ENCODE results near the gene HGD. TPM values are rescaled to one million over a fixed set of nuclear protein-coding genes. Genes with fewer than 3 reads are reported as not detected.

Gene HGD
- total and polyA plus RNA-seq, 2 of the 13 experiments (the other 11 are each of a cell fraction or from before 2014, with no cell fraction given): 265 to 398 TPM

DNA sequence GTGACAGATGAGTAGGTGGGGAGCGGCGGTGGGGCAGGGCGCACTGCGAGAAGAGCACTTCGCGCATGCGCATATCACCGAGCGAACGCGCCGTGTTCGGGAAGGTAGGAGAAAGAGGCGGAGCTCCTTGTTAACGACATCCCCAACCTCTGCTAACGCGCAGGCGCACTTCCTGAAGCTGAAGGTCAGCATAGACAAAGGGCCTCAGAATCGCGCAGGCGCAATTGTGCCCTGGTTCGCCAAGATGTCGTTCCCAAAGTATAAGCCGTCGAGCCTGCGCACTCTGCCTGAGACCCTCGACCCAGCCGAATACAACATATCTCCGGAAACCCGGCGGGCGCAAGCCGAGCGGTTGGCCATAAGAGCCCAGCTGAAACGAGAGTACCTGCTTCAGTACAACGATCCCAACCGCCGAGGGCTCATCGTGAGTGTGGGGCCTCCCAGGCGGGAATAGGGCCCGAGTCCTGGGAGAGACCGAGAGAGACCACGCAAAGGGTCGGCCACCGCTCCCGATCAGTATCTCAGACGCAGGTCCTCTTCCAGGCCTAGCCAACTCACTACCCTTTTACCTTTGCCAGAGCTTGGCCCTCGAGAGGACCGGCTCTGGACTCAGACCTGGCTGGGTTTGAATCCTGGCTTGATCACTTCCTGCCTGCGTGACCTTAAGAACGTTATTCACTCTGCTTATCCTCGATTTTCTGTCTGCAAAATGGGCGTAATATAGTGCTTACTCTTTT lies 85.8 kb downstream of the HGD start, which contains the start of gene NDUFB4 (continued):
- TF ChIP-seq, protein P1, sequence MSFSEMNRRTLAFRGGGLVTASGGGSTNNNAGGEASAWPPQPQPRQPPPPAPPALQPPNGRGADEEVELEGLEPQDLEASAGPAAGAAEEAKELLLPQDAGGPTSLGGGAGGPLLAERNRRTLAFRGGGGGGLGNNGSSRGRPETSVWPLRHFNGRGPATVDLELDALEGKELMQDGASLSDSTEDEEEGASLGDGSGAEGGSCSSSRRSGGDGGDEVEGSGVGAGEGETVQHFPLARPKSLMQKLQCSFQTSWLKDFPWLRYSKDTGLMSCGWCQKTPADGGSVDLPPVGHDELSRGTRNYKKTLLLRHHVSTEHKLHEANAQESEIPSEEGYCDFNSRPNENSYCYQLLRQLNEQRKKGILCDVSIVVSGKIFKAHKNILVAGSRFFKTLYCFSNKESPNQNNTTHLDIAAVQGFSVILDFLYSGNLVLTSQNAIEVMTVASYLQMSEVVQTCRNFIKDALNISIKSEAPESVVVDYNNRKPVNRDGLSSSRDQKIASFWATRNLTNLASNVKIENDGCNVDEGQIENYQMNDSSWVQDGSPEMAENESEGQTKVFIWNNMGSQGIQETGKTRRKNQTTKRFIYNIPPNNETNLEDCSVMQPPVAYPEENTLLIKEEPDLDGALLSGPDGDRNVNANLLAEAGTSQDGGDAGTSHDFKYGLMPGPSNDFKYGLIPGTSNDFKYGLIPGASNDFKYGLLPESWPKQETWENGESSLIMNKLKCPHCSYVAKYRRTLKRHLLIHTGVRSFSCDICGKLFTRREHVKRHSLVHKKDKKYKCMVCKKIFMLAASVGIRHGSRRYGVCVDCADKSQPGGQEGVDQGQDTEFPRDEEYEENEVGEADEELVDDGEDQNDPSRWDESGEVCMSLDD (CRISPR knock-in tag; IDR thresholded peaks at IDR 0.05; ENCODE audit: borderline replicate concordance): no peak
- TF ChIP-seq ZC3H4 (CRISPR knock-in tag; IDR thresholded peaks at IDR 0.05; ENCODE audit: borderline replicate concordance) (no peak), SNRNP70 (IDR thresholded peaks at IDR 0.05; ENCODE audit: low read depth, low read length) (no peak), ZBTB38 (CRISPR knock-in tag; IDR thresholded peaks at IDR 0.05) (no peak; the same call in 1 of the 2 replicates), HMGA1 (CRISPR knock-in tag; conservative IDR thresholded peaks at IDR 0.05) (no peak), CREM (IDR thresholded peaks at IDR 0.05) (0 out of 2 replicates have a peak, but pooled peaks have one; percentile 7), CREM (CRISPR knock-in tag; IDR thresholded peaks at IDR 0.05) (no peak), MTA1 (CRISPR knock-in tag; IDR thresholded peaks at IDR 0.05; ENCODE audit: borderline replicate concordance) (no peak), GZF1 (CRISPR knock-in tag; IDR thresholded peaks at IDR 0.05) (peak; percentile 62; the same call in 1 of the 2 replicates)
- TF ChIP-seq, protein P2, sequence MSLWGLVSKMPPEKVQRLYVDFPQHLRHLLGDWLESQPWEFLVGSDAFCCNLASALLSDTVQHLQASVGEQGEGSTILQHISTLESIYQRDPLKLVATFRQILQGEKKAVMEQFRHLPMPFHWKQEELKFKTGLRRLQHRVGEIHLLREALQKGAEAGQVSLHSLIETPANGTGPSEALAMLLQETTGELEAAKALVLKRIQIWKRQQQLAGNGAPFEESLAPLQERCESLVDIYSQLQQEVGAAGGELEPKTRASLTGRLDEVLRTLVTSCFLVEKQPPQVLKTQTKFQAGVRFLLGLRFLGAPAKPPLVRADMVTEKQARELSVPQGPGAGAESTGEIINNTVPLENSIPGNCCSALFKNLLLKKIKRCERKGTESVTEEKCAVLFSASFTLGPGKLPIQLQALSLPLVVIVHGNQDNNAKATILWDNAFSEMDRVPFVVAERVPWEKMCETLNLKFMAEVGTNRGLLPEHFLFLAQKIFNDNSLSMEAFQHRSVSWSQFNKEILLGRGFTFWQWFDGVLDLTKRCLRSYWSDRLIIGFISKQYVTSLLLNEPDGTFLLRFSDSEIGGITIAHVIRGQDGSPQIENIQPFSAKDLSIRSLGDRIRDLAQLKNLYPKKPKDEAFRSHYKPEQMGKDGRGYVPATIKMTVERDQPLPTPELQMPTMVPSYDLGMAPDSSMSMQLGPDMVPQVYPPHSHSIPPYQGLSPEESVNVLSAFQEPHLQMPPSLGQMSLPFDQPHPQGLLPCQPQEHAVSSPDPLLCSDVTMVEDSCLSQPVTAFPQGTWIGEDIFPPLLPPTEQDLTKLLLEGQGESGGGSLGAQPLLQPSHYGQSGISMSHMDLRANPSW (CRISPR knock-in tag; IDR thresholded peaks at IDR 0.05; ENCODE audit: borderline replicate concordance): no peak
- TF ChIP-seq, protein P3, sequence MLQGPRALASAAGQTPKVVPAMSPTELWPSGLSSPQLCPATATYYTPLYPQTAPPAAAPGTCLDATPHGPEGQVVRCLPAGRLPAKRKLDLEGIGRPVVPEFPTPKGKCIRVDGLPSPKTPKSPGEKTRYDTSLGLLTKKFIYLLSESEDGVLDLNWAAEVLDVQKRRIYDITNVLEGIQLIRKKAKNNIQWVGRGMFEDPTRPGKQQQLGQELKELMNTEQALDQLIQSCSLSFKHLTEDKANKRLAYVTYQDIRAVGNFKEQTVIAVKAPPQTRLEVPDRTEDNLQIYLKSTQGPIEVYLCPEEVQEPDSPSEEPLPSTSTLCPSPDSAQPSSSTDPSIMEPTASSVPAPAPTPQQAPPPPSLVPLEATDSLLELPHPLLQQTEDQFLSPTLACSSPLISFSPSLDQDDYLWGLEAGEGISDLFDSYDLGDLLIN (CRISPR knock-in tag; IDR thresholded peaks at IDR 0.05; ENCODE audit: borderline replicate concordance): no peak
- TF ChIP-seq, protein P4, sequence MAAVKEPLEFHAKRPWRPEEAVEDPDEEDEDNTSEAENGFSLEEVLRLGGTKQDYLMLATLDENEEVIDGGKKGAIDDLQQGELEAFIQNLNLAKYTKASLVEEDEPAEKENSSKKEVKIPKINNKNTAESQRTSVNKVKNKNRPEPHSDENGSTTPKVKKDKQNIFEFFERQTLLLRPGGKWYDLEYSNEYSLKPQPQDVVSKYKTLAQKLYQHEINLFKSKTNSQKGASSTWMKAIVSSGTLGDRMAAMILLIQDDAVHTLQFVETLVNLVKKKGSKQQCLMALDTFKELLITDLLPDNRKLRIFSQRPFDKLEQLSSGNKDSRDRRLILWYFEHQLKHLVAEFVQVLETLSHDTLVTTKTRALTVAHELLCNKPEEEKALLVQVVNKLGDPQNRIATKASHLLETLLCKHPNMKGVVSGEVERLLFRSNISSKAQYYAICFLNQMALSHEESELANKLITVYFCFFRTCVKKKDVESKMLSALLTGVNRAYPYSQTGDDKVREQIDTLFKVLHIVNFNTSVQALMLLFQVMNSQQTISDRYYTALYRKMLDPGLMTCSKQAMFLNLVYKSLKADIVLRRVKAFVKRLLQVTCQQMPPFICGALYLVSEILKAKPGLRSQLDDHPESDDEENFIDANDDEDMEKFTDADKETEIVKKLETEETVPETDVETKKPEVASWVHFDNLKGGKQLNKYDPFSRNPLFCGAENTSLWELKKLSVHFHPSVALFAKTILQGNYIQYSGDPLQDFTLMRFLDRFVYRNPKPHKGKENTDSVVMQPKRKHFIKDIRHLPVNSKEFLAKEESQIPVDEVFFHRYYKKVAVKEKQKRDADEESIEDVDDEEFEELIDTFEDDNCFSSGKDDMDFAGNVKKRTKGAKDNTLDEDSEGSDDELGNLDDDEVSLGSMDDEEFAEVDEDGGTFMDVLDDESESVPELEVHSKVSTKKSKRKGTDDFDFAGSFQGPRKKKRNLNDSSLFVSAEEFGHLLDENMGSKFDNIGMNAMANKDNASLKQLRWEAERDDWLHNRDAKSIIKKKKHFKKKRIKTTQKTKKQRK (IDR thresholded peaks at IDR 0.05; ENCODE audit: low read length): no peak
- TF ChIP-seq, protein P5, sequence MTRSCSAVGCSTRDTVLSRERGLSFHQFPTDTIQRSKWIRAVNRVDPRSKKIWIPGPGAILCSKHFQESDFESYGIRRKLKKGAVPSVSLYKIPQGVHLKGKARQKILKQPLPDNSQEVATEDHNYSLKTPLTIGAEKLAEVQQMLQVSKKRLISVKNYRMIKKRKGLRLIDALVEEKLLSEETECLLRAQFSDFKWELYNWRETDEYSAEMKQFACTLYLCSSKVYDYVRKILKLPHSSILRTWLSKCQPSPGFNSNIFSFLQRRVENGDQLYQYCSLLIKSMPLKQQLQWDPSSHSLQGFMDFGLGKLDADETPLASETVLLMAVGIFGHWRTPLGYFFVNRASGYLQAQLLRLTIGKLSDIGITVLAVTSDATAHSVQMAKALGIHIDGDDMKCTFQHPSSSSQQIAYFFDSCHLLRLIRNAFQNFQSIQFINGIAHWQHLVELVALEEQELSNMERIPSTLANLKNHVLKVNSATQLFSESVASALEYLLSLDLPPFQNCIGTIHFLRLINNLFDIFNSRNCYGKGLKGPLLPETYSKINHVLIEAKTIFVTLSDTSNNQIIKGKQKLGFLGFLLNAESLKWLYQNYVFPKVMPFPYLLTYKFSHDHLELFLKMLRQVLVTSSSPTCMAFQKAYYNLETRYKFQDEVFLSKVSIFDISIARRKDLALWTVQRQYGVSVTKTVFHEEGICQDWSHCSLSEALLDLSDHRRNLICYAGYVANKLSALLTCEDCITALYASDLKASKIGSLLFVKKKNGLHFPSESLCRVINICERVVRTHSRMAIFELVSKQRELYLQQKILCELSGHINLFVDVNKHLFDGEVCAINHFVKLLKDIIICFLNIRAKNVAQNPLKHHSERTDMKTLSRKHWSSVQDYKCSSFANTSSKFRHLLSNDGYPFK (CRISPR knock-in tag; IDR thresholded peaks at IDR 0.05; ENCODE audit: borderline replicate concordance): peak; percentile 88; the same call in 1 of the 2 replicates
- TF ChIP-seq, protein P6, sequence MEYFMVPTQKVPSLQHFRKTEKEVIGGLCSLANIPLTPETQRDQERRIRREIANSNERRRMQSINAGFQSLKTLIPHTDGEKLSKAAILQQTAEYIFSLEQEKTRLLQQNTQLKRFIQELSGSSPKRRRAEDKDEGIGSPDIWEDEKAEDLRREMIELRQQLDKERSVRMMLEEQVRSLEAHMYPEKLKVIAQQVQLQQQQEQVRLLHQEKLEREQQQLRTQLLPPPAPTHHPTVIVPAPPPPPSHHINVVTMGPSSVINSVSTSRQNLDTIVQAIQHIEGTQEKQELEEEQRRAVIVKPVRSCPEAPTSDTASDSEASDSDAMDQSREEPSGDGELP (IDR thresholded peaks at IDR 0.05; ENCODE audit: borderline replicate concordance, low read depth): no peak

Data from HepG2 (cell line).